Uterus (tissue), 2 donors: Measurements from ENCODE around the gene NLN.

Source experiments
- CTCF ChIP-seq, 4 experiments: fragments of 200-600 bp in 2 of 4; fragments of 450-650 bp in 2 of 4; sonication (generic) in 2 of 4; IDR thresholded peaks; one replicate each; pipeline ENCODE4 v1.5.1; 2016 to 2019; ENCODE audit warnings: antibody characterized with exemption in 4 of 4, mild to moderate bottlenecking in 2 of 4, moderate library complexity in 1 of 4
- POLR2A ChIP-seq, 2 donors: fragments of 450-650 bp; IDR thresholded peaks; one replicate each; pipeline ENCODE4 v1.6.1; 2016; ENCODE audit warnings: antibody characterized with exemption in 2 of 2, mild to moderate bottlenecking in 1 of 2, moderate library complexity in 1 of 2

- no peak for TF ChIP-seq CTCF (IDR thresholded peaks at IDR 0.05)
- no peak for TF ChIP-seq POLR2A (IDR thresholded peaks at IDR 0.05)
Measured at GRCh38 chr5:65737842-65738241, 15.8 kb downstream of the NLN start.
